ENCODE data around the gene DISP3. TPM values are rescaled to one million over a fixed set of nuclear protein-coding genes. Genes with fewer than 3 reads are reported as not detected.

Gene DISP3
- total RNA-seq, 1 experiment from 2014 or later, result 2.3 TPM

- BruUV-seq (replicated peaks), result no TSS peak
- Histone ChIP-seq H3K4me1 (ENCODE audit: control insufficient read depth in 1 of 2, insufficient read depth in 2 of 2, low read length in 2 of 2) (peaks cover 0 to 16% of the 10 kb centered on the region in 2 experiments; a peak in 1 of 4 replicates), H3K27me3 (ENCODE audit: insufficient read depth, low read length) (peaks cover 48% of the 10 kb centered on the region), H2AFZ (ENCODE audit: low read depth, low read length, poor library complexity, severe bottlenecking) (no peak overlapping the region), H3K9me2 (ENCODE audit: insufficient read depth) (no peaks in the 10 kb centered on the region), H3K36me3 (ENCODE audit: control insufficient read depth in 1 of 2, insufficient read depth in 2 of 2, low read length in 2 of 2) (no peaks in the 10 kb centered on the region), H3K9ac (ENCODE audit: low read length) (no peak overlapping the region), H3K4me2 (ENCODE audit: low read length) (no peak overlapping the region), H3K79me2 (ENCODE audit: insufficient read depth, low read length) (no peaks in the 10 kb centered on the region), H3K27ac (ENCODE audit: low read depth, low read length) (no peak overlapping the region), H3K4me3 (replicated peaks in 1 of 2; ENCODE audit: low read depth in 1 of 2, low read length in 2 of 2) (no peak overlapping the region), H4K20me1 (ENCODE audit: insufficient read depth) (no peaks in the 10 kb centered on the region), H3K9me3 (ENCODE audit: control insufficient read depth in 1 of 2, insufficient read depth in 1 of 2, low read depth in 1 of 2, low read length in 2 of 2) (no peaks in the 10 kb centered on the region)
- intact Hi-C loops (cut with micrococcal nuclease), result no loop called here
- TF ChIP-seq SIN3A (IDR thresholded peaks at IDR 0.05; ENCODE audit: low read depth) (no peak), ATF3 (IDR thresholded peaks at IDR 0.05) (no peak), POLR2AphosphoS5 (IDR thresholded peaks at IDR 0.05; ENCODE audit: low read depth, low read length) (no peak), ZFX (IDR thresholded peaks at IDR 0.05) (no peak), MAX (IDR thresholded peaks at IDR 0.05) (no peak), CTCF (IDR thresholded peaks at IDR 0.05 in 2 of 3, conservative IDR thresholded peaks at IDR 0.05 in 1 of 3; ENCODE audit: borderline replicate concordance in 1 of 3, insufficient read depth in 1 of 3, low read depth in 2 of 3, low read length in 2 of 3) (no peak), JUND (IDR thresholded peaks at IDR 0.05) (no peak), TCF7L2 (IDR thresholded peaks at IDR 0.05; ENCODE audit: borderline replicate concordance, extremely low read depth, insufficient read depth, insufficient read length) (no peak), SRF (IDR thresholded peaks at IDR 0.05; ENCODE audit: low read depth) (no peak), SP1 (IDR thresholded peaks at IDR 0.05; ENCODE audit: low read depth) (no peak), RAD21 (IDR thresholded peaks at IDR 0.05; ENCODE audit: low read depth) (no peak), CBX3 (IDR thresholded peaks at IDR 0.05; ENCODE audit: low read depth) (no peak), EZH2phosphoT487 (IDR thresholded peaks at IDR 0.05; ENCODE audit: borderline replicate concordance) (no peak)
- ChIA-PET CTCF (no interaction called here), RAD21 (ENCODE audit: low non-redundant PET in 1 of 2, low total read pairs in 2 of 2, uncharacterized antibody in 2 of 2, unreplicated experiment in 2 of 2) (no interaction called here), POLR2A (no interaction called here)
- ATAC-seq (no peak), DNase-seq (ENCODE audit: low read depth, low spot score) (no peak)
Observed at GRCh38 chr1:11482198-11482597, 3.2 kb downstream of the DISP3 start.

All from HCT116 (cell line).